Ishikawa (cell line): Measurements from ENCODE around the gene PTCH2.

ENCODE experiments used
- CREB1 ChIP-seq: IDR thresholded peaks from 2 replicates; pipeline ENCODE4 v1.6.1; 2012; ENCODE audit warnings: low read depth
- EGR1 ChIP-seq: IDR thresholded peaks from 2 replicates; pipeline ENCODE4 v1.6.1; 2012
- EP300 ChIP-seq: IDR thresholded peaks from 2 replicates; pipeline ENCODE4 v1.6.1; 2012; ENCODE audit warnings: borderline replicate concordance
- FOXM1 ChIP-seq: IDR thresholded peaks from 2 replicates; pipeline ENCODE4 v1.6.1; 2012; ENCODE audit warnings: low read depth, borderline replicate concordance
- NFIC ChIP-seq: IDR thresholded peaks from 2 replicates; pipeline ENCODE4 v1.6.1; 2012
- REST ChIP-seq: IDR thresholded peaks from 2 replicates; pipeline ENCODE4 v1.6.1; 2012; ENCODE audit warnings: low read depth, mild to moderate bottlenecking
- TAF1 ChIP-seq: IDR thresholded peaks from 2 replicates; pipeline ENCODE4 v1.6.1; 2012; ENCODE audit warnings: low read depth, mild to moderate bottlenecking
- TCF12 ChIP-seq: IDR thresholded peaks from 2 replicates; pipeline ENCODE4 v1.6.1; 2012; ENCODE audit warnings: low read depth
- YY1 ChIP-seq: IDR thresholded peaks from 2 replicates; pipeline ENCODE4 v1.6.1; 2012; ENCODE audit warnings: low read depth
- TF ChIP-seq, protein P1 (sequence below): IDR thresholded peaks from 2 replicates; pipeline ENCODE4 v1.6.1; 2012

- TF ChIP-seq EGR1 (no peak), EP300 (no peak), TAF1 (no peak), REST (no peak), TCF12 (no peak), CREB1 (no peak), YY1 (no peak), FOXM1 (no peak), NFIC (no peak)
- TF ChIP-seq, protein P1, sequence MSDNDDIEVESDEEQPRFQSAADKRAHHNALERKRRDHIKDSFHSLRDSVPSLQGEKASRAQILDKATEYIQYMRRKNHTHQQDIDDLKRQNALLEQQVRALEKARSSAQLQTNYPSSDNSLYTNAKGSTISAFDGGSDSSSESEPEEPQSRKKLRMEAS, result no peak
These were observed 17.3 kb upstream of the PTCH2 start for GRCh38 chr1:44860331-44860730.
